ENCODE results near the gene XRCC4. TPM values are rescaled to one million over a fixed set of nuclear protein-coding genes. Genes with fewer than 3 reads are reported as not detected.

Gene XRCC4
- total and polyA plus RNA-seq, 2 of the 8 experiments (the other 6 are each of a cell fraction or from before 2014, with no cell fraction given), result 3.0 to 8.3 TPM

GRCh38 chr5:83387041-83387440 is 309.7 kb downstream of the XRCC4 start (continued):
- TF ChIP-seq TAF7 (optimal IDR thresholded peaks at IDR 0.05; ENCODE audit: borderline replicate concordance, low read depth, low read length), result no peak

GRCh38 chr5:83388608-83389007 is 311.3 kb downstream of the XRCC4 start:
- no peak overlapping the region for H3K14ac ChIP-seq (ENCODE audit: insufficient read length)
- H4K5ac ChIP-seq (ENCODE audit: insufficient read length, low read depth, low read length), result no peak overlapping the region
- no peak overlapping the region for H2AK5ac ChIP-seq (ENCODE audit: low read depth, low read length)
- H3K4me1 ChIP-seq (replicated peaks in 1 of 4; ENCODE audit: control insufficient read depth in 3 of 4, insufficient read depth in 4 of 4, low read length in 3 of 4), result no peaks in the 10 kb centered on the region
- no peak overlapping the region for H3K27ac ChIP-seq (ENCODE audit: low read depth, low read length)
- no peaks in the 10 kb centered on the region for H3K27me3 ChIP-seq (replicated peaks in 1 of 4; ENCODE audit: control insufficient read depth in 3 of 4, extremely low read depth in 1 of 4, insufficient read depth in 3 of 4, low read length in 3 of 4)
- no peaks in the 10 kb centered on the region for H3K79me2 ChIP-seq (ENCODE audit: control insufficient read depth in 1 of 2, insufficient read depth in 2 of 2, low read length in 2 of 2)
- no peaks in the 10 kb centered on the region for H3K9me3 ChIP-seq (ENCODE audit: insufficient read depth in 2 of 2, low read depth in 1 of 2, low read length in 1 of 2)
- H3K36me3 ChIP-seq (ENCODE audit: control insufficient read depth in 2 of 4, insufficient read depth in 4 of 4, low read length in 3 of 4), result no peaks in the 10 kb centered on the region
- no peak overlapping the region for H3K56ac ChIP-seq (replicated peaks; ENCODE audit: insufficient read length, low read depth, low read length)
- no peak overlapping the region for H3K18ac ChIP-seq (ENCODE audit: extremely low read depth, low read length)
- H2BK5ac ChIP-seq (ENCODE audit: low read depth, low read length), result no peak overlapping the region
- no peak overlapping the region for H2BK120ac ChIP-seq (replicated peaks; ENCODE audit: low read depth, low read length)
- no peak overlapping the region for H2AFZ ChIP-seq (ENCODE audit: low read length)
- no peak overlapping the region for H3K4ac ChIP-seq (replicated peaks; ENCODE audit: insufficient read length, low read depth, low read length)
- H3K23ac ChIP-seq (ENCODE audit: insufficient read length), result no peak overlapping the region
- no peak for DNase-seq (ENCODE audit: low read depth in 1 of 2, low spot score in 2 of 2)
- no peak overlapping the region for H2BK20ac ChIP-seq (ENCODE audit: low read length)
- no peak overlapping the region for H4K8ac ChIP-seq (ENCODE audit: extremely low read depth, insufficient read depth, low read length)
- H3K4me2 ChIP-seq (ENCODE audit: insufficient read depth in 1 of 2, low read depth in 2 of 2, low read length in 2 of 2), result no peak overlapping the region
- no peak overlapping the region for H3K9ac ChIP-seq (replicated peaks in 1 of 4; ENCODE audit: extremely low read depth in 1 of 4, low read depth in 3 of 4, low read length in 3 of 4)
- H3K4me3 ChIP-seq (ENCODE audit: extremely low read depth in 1 of 4, insufficient read depth in 2 of 4, low read depth in 3 of 4, low read length in 4 of 4), result no peak overlapping the region
- H3K23me2 ChIP-seq (ENCODE audit: low read depth, low read length), result no peaks in the 10 kb centered on the region
- H2BK15ac ChIP-seq (ENCODE audit: low read length), result no peak overlapping the region
- no peak overlapping the region for H4K91ac ChIP-seq (replicated peaks; ENCODE audit: insufficient read length, low read length)
- FAIRE-seq, result no peak
- CTCF ChIA-PET (ENCODE audit: partially characterized antibody), result interaction anchor here (1.4 to 2.5 kb wide), 3 partner anchors 9 to 42 kb away, joined by 3 to 8 read pairs (median 3); no protein-coding TSS in a partner anchor
- H2BK12ac ChIP-seq (ENCODE audit: low read depth, low read length), result no peak overlapping the region
- no peaks in the 10 kb centered on the region for H4K20me1 ChIP-seq (replicated peaks in 1 of 2; ENCODE audit: control insufficient read depth in 1 of 2, insufficient read depth in 2 of 2, low read length in 2 of 2)
- no peaks in the 10 kb centered on the region for H3K79me1 ChIP-seq (ENCODE audit: low read depth, low read length)
- POLR2A ChIA-PET (ENCODE audit: partially characterized antibody), result interaction anchor here (1.4 kb wide), 1 partner anchor 34 kb away, joined by 3 read pairs; no protein-coding TSS in a partner anchor
- TF ChIP-seq TBP (IDR thresholded peaks at IDR 0.05; ENCODE audit: low read depth, low read length) (no peak), CBX5 (IDR thresholded peaks at IDR 0.05; ENCODE audit: low read depth, low read length) (no peak), BRCA1 (IDR thresholded peaks at IDR 0.05; ENCODE audit: low read depth, low read length) (no peak), CBX8 (IDR thresholded peaks at IDR 0.05; ENCODE audit: borderline replicate concordance, low read depth, low read length) (no peak), FOSL1 (IDR thresholded peaks at IDR 0.05; ENCODE audit: insufficient read depth, low read depth, low read length) (no peak), SP4 (IDR thresholded peaks at IDR 0.05; ENCODE audit: low read length) (no peak), BACH1 (IDR thresholded peaks at IDR 0.05; ENCODE audit: low read length) (no peak), TAF7 (optimal IDR thresholded peaks at IDR 0.05; ENCODE audit: borderline replicate concordance, low read depth, low read length) (no peak), ASH2L (IDR thresholded peaks at IDR 0.05; ENCODE audit: low read length) (no peak), TCF12 (IDR thresholded peaks at IDR 0.05; ENCODE audit: low read depth, low read length) (no peak), SUZ12 (IDR thresholded peaks at IDR 0.05; ENCODE audit: low read length) (no peak), KDM4A (IDR thresholded peaks at IDR 0.05; ENCODE audit: low read depth, low read length, severe bottlenecking) (no peak), SRF (IDR thresholded peaks at IDR 0.05; ENCODE audit: low read depth, low read length) (no peak), SAP30 (IDR thresholded peaks at IDR 0.05; ENCODE audit: insufficient read depth, insufficient replicate concordance, low read length) (no peak), YY1 (IDR thresholded peaks at IDR 0.05; ENCODE audit: low read depth, low read length) (no peak)
